GM21390 (cell line): ENCODE results near the gene UGT1A7.

Experiments used
- ATAC-seq: cut with Tn5 transposase; IDR thresholded peaks from one replicate; pipeline ENCODE4 v1.9.1; 2021; ENCODE audit not compliant: unreplicated experiment

Gene UGT1A7

DNA sequence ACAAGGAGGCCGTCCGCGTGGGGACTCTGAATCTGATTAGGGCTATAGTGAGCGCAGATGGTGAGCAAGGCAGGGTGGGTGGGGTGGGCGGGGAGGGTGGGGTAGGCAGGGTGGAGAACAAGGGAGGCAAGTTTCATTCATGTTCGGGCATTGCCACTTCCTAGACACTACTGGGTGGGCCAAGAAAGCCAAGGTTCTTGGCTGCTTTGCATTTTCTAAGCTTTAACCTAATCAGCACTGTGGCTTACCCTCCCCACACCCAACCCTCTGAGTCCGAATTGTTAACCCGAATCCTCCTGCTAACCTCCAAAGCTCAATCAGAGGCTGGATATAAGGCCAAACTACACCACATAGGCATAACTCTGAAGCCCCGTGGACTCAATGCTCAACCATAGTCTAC is 114.6 kb downstream of the UGT1A7 start:
- ATAC-seq = no peak

DNA sequence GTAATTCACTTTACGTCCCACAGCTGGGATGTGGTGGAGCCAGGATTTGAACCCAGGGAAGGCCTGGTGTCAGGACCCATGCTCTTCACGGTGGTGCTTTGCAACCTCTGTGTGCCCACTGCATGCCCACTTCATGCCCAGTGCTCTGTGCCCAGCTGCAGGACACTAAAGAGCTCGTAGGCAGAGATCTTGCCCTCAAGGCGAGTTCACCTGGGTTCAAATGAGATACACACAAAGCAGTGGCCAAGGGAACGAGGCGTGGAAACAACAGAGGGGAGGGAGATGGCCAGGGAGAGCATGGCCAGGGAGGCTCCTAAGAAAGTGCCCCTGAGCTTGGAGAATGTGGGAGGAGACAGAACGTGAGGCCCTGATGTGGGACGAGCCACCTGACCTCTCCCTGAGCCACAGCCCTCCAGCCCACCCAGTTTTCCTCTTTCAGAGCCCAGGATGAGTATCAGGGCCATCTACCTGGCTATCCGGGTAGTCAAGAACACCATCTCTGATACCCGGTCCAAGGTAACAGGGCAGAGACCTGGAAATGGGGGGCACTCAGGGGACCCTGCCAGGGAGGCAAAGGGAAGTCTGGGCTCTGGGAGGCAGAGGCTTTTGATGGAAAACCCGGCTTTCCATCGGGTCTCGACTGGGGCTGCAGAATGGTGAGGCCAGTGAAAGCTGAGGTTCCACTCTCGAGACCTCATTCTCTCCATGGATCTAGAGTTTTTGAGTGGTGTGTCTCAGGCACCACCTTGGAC is 116.8 kb downstream of the UGT1A7 start:
- no peak for ATAC-seq

DNA sequence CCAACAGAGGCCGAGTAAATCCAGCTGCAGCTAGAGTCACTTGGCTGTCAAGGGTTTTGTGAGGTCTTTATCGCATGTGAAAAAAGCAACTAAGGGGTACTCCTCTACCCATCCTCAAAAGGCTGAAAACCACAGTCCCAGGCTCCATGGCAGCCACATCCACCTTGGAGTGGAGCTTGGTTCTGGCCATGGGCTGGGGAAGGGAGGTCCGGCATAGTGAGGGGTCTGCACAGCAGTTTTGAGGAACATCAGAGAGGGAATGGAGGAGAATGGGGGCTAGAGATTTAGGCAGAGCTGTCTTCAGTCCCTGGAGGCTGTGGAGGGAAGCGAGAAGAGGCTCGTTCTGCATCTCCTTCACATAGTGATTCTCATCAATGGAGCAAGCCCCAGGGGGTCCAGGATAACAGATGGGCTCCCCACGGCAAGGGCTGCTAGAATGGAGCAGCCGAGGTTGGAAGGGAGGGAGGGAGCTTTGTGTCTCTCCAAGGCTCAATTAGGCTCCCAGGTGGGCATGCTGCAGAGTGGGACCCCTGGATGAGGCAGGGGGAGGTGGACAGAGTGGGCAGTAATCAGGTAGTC is 117.5 kb downstream of the UGT1A7 start:
- no peak for ATAC-seq

DNA sequence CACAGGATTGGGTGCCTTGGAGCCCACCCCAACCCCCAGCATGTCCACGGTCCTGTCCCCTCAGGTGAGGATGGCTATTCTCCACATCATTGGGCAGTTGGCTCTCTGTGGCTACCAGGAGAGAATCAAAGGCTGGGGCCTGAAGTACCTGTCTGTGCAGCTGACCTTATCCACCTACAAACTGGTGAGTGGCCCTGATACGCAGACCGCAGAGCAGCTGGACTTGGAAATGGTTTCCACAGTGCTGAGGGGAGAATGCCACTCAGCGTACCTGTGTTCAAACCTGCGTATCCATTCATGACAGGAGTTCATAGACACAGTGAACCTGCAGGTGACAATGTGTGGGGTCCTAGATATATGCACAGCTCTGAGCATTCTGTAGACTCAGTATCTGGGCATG is 118.0 kb downstream of the UGT1A7 start:
- ATAC-seq = no peak

DNA sequence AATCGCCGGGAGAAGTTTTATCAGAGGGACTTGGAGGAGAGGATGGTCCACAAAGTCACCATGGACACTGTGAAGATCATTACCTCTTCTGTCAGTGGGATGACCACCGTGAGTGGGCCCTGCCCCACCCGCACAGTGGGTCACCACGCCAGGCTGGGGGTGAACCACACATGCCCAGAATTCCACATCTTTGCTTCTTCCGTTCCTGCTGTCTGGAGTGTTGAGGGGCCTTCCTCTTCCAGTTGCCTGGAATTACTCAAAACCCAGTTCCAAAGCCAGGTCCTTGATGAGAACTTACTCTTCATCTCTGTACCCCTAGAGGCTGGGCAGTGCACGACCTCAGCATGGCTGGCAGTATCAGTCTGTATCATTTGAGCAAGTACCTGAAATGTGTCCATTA is 118.5 kb downstream of the UGT1A7 start:
- ATAC-seq = no peak

DNA sequence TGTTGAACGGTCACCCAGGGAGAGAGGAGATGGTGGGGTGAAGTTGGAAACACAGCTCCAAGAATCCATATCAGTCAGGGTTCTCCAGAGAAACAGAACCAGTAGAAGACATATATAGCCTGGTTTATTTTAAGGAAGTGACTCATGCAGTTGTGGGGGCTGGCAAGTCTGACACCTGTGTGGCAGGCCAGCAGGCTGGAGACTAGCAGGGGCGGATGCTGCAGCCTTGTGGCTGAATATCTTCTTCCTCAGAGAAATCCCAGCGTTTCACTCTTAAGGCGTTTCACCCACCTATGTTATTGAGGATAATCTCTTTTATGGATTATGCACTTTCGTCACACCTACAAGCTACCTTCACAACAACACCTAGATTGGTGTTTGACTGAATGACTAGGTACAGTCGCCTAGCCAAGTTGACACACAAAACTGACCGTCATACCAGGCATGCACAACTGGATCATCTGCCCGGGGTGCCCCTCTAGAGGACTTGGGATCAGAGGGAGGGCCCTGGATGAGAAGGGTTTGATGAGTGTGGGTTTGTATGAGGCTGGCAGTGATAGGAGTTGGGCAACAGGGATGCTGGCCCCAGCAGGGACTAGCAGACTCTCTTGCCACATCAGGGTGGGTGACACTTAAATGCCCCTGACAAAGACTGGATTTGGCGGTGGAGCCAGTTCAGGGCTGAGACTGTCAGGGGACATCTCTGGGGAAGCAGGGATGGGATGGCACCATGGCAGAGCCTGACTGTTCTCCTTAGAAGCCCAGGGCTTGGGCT is 119.8 kb downstream of the UGT1A7 start:
- ATAC-seq = no peak

DNA sequence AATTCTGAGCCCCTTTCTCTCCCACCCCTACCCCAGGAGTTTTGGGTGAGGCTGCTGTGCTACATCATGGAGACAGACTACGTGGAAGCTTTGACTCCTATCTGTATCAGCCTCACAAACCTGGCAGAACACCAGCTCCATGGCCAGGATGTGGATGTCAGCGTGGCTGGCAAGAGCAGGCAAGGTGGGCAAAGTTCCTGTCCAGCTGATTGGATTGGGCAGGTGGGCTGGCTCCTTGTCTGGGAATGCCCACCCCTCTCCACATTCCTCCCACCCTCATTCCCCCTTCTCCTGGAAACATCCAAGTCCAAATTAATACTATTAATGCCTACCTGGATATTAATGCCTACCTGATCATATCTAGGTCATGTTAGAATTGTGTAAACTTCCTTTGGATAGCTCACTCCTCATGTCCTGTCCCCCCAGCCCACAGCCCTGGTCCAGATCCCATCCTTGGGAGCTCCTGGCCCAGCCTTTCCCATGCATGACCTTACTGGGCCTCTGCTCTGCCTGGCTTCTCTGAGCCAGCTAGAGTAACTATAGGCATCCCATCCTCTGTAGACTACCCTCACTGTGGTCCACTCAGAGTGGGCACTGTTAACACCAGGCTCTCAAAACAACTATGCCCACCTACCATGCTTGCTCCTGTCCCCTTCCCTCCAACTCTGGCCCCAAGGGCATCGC is 120.6 kb downstream of the UGT1A7 start:
- no peak for ATAC-seq

DNA sequence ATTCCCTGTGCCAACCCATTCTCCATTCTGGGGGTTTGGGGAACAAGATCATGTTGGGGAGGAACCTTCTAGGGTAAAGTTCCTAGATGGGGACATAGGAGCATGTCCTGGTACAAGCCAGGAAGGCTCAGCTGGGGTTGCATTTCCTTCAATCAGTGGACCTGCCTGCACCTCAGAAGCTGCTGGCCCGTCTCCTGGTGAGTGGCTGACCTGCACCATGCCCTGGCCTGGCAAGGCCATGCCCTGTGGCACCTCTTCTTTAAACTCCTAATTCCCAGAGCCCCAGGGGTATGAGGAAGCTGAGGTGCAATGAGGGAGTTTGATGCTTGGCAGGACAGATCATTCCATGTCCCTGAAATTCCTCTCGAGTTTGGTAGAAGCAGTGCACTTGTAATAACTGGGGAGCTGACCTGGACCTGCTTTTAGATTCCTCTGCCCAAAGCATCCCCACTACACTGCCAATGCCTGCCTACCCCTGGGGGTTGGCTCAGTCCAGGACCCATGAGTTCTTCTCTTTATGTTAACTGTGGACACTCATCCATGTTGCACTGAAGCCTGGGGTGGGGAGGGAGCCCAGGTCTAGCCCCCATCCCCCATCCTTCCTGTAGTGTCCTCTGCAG is 121.7 kb downstream of the UGT1A7 start:
- ATAC-seq = no peak

DNA sequence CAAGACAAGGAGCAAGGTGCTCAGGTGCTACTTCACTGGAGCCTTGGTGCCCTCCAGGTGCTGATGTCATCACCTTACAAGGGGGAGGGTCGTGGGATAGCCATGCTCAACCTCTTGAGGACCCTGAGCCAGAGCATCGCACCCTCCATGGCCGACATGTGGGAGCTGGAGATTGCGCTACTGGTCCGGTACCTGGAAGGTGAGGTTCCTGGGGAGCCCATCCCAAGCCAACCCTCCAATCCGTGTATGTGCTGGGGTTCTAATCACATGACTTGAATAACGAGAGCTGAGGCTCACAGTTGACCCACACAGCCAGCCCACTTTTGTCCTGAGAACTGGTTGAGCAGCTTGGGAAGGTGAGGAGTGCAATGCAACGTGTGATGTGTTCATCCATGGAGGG is 122.3 kb downstream of the UGT1A7 start:
- no peak for ATAC-seq

DNA sequence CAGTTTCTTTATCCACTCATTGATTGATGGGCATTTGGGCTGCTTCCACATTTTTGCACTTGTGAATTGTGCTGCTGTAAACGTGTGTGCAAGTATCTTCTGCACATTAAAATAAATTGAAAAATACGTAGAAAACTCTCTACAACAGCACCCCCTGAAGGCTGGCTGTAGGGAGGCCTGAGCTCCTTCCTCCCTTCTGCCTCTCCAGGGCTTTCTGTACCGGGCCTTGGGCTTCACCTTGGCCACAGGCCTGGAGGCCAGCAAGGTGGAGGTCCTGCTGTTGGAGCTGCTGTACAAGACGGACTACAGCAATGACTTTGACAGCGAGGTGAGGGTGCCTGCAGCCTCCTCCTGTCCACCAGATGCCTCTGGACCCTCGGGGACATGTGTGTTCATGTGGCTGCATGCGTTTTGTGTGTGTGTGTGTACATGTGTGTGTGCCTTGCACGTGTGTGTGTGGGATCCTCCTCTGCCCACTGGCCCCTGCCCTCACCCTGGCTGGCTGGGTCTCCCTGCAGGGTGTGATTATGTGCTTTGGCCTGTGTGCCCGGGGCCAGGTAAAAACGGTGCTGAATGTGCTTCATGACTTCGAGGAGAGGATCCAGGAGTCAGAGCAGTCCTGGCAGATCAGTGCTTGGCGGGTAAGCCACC is 125.6 kb downstream of the UGT1A7 start:
- no peak for ATAC-seq

DNA sequence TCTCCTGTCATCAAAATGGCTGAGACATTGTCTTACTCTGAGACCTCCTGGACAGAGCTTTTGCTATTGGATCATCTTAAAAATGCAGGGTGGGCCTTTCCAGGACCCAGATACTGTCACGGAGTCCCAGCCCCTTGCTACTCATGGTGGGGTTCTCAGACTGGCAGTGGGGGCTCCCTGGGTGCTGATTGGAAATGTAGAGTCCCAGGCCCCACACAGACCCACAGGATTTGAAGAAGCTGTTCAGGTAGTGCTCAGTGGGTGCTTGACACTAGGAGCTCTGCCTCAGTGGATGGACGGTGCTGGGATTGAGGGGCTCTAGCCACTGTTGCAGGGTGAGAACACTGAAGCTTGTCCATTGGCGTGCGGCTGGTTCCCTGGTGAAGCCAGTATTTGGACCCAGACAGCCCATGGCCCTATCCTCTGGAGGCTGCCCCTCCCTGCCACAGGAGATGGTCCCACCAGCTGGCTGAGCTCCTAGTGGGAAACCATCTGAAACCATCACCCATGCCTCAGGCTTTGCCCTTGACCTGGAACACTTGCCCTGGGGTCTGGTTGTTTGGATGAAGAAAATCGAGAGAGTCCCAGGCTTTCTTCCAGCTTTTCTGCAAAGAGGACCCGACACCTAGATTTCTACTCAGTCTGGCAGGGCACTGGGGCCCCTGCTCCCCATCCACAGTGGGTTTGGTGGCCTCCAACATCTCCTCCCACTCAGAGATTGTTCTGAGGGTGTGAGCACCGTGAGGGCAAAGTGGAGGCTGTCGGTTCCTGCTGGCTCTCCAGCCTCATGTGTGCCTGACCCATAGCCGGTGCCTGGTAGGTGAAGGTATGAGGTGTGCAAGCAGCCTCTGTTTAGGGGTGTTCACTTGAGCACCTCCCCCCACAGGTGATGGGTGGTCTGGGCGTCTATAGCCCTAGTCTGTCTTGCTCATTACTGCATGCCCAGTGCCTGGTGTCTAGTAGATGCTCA is 126.5 kb downstream of the UGT1A7 start:
- no peak for ATAC-seq

DNA sequence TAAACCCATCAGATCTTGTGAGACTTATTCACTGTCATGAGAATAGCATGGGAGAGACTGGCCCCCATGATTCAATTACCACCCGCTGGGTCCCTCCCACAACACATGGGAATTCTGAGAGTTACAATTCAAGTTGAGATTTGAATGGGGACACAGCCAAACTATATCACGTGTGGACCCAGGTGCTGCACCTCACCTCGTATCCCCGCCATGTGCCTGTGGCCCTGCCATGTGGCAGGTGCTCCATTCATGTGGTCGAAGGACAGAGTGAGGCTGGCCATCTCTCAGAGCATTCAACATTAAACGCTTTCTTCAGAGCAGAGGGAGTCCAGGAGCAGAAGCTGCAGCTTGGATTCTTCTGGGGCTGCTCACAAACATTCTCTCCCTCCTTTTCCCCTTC is 128.7 kb downstream of the UGT1A7 start:
- ATAC-seq = no peak

DNA sequence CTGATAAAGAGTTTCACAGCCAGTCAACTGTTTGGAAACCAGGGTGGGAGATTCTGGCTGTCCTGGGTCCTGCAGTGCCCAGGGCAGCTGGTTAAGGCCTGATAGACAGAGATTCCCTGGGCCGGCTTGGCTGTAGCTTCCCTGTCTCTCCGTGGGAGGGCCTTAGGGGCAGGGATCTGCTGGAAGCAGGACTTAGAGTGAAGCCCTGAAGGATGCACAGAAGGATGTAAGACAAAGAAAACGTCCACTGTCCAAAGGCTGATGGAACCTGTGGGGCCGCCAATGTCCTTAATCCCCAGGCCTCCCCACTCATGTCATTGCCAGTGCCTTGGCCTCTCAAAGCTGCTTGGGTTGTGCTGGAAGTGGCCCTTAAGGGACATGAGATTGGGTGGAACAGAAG is 129.4 kb downstream of the UGT1A7 start:
- ATAC-seq = no peak

DNA sequence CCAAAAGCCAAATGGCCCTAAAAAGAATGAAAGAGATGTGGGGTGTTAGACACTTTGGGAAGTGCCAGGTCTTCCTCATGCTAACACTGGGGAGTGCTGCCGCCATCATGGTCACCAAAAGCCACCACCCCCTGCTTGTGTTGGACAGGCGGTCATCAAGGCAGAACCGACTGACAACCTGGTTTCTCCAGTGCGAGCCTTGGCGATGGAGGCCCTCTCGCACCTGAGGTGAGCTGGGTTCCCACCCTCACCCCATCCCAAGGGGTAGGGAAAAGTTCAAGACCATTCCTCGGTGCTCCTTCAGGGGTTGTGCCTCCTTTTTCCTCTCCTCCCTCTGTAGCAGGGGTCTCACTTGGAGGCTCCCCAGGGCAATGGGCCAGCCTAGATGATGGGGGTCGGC is 130.0 kb downstream of the UGT1A7 start:
- ATAC-seq = no peak

DNA sequence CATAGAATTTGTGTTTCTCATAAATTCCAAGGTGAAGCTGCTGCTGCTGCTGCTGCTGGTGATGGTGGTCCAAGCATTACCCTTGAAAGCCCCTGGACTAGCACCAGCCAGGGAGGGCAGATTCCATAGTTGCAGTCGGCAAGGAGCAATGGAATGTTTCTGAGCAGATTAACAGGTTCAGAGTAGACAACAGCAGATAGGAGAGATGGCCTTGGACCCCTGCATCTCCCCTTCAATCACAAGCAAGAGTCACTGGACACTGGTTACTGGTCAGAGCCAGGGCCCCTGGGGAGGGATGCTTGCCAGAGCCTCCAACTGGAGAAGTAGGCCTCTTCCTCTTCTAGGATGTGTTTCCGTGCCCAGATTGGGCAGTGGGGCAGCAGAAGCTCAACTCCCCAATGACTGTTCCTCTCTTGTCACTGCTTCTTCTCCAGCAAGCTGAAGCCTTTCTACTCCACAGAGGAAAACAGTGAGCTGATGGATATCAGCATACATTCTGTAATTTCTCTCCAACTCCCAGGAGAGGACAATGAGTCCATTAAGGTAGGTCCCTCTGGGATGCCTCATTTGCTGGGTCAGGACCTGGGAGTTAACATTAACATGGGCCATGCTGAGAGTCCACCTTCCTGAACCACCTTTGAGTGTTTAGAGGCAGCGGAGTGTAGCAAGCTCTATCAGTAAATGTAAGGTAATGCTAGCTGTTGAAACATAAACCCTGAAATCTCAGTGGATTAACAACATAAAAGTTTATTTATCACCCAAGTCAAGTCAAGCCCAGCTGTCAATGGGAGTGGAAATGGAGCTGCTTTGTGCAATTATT is 131.7 kb downstream of the UGT1A7 start:
- ATAC-seq = no peak

DNA sequence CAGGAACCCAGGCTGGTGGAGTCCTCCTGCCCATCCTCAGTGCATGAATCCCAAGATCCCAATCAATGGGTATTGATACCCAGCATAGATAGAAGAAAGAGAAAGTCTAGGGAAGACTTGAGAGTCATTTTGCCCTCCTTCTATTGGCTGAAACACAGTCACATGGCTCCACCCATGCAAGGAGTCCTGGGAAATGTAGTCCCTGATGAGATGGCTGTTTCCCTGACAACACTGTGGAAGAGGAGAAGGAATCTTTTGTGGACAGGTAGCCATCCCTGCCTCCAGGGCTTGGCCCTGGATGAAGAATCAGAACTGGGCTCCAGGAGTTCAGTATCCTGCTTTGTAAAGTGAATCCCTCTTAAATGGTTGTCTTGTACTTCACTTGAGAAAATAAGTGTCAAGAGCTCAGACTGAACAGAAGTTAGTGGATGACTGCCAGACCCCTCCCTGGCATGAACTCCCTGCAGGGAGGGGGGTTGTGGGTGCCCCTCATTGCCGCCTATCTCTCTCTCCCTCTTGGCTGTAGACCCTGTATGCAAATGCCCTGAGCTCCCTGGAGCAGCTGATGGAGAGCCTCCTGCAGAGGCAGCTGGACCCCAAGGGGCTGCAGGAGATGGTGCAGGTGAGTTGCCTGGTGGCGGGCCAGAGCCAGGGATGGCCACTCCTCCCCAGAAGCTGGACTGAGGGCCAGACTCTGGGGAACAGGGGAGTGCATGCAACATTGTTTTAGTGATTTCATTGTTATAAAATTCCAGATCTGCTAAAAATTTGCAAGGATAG is 132.5 kb downstream of the UGT1A7 start:
- no peak for ATAC-seq

DNA sequence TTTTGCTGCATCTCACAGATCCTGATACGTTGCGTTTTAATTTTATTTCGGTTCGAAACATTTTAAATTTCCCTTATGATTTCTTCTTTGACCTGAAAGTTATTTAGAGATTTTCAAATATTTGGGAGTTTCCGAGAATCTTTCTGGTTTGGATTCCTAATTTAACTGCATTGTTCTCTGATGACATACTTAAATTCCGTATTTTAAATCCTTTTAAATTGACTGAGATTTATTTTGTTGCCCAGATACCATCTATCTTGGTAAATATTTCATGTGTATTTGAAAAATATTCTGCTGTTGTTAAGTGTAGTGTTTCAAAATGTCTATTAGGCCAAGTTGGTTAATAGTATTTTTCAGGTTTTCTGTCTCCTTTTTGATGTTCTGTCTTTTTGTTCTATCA is 134.2 kb downstream of the UGT1A7 start:
- no peak for ATAC-seq

DNA sequence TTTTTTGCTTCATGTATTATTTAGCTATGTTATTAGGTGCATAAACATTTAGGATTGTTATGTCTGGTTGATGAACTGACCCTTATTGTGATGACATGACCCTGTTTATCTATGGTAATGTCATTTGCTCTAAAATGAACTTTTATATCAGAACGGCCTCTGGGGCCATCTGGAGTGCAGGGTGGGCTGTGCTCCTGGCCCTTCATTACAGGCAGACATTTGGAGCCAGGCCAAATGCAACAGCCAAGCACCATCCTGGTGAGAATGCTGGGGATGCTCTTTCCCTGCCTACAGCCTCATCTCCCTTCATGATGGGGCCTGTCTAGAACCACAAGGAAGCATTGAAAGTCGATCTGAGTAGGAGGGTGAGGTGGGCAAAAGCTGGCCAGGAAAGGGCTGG is 134.6 kb downstream of the UGT1A7 start:
- ATAC-seq = no peak
